Measurements from ENCODE around the gene GPR78.

Gene GPR78

GRCh38 chr4:8568068-8568668, 12.0 kb upstream of the GPR78 start:
- H3K9me3 ChIP-seq (ENCODE audit: control insufficient read depth, low read length): no peaks in the 10 kb centered on the region
- H3K79me2 ChIP-seq: no peaks in the 10 kb centered on the region
- no peak overlapping the region for H3K9ac ChIP-seq
- no peak for TF ChIP-seq CTCF (IDR thresholded peaks at IDR 0.05)
- no peaks in the 10 kb centered on the region for H3K4me1 ChIP-seq
- no peak overlapping the region for H3K27ac ChIP-seq
- H2AFZ ChIP-seq: no peak overlapping the region
- H3K4me3 ChIP-seq (ENCODE audit: low read depth, low read length): no peak overlapping the region
- no peaks in the 10 kb centered on the region for H3K36me3 ChIP-seq (ENCODE audit: control insufficient read depth, insufficient read depth, low read length)
- no peak overlapping the region for H3K4me2 ChIP-seq (ENCODE audit: low read length)
- no peaks in the 10 kb centered on the region for H3K27me3 ChIP-seq (ENCODE audit: control insufficient read depth, insufficient read depth, low read length)

GRCh38 chr4:8570201-8570600, 10.0 kb upstream of the GPR78 start:
- TF ChIP-seq CTCF (IDR thresholded peaks at IDR 0.05): no peak

GRCh38 chr4:8571702-8572685, 8.2 kb upstream of the GPR78 start:
- H3K27me3 ChIP-seq (ENCODE audit: control insufficient read depth, insufficient read depth, low read length): no peaks in the 10 kb centered on the region
- H3K79me2 ChIP-seq: no peaks in the 10 kb centered on the region
- no peak overlapping the region for H3K4me2 ChIP-seq (ENCODE audit: low read length)
- H3K36me3 ChIP-seq (ENCODE audit: control insufficient read depth, insufficient read depth, low read length): no peaks in the 10 kb centered on the region
- no peak overlapping the region for H3K4me3 ChIP-seq (ENCODE audit: low read depth, low read length)
- no peak for TF ChIP-seq CTCF (IDR thresholded peaks at IDR 0.05)
- H3K9me3 ChIP-seq (ENCODE audit: control insufficient read depth, low read length): no peaks in the 10 kb centered on the region
- H3K27ac ChIP-seq: no peak overlapping the region
- H2AFZ ChIP-seq: no peak overlapping the region
- H3K9ac ChIP-seq: no peak overlapping the region
- H3K4me1 ChIP-seq: no peaks in the 10 kb centered on the region

More at GRCh38 chr4:8570201-8570600, 10.0 kb upstream of the GPR78 start:
- Histone ChIP-seq H3K9ac (no peak overlapping the region), H3K4me3 (ENCODE audit: low read depth, low read length) (no peak overlapping the region), H3K9me3 (ENCODE audit: control insufficient read depth, low read length) (no peaks in the 10 kb centered on the region), H3K4me1 (no peaks in the 10 kb centered on the region), H2AFZ (no peak overlapping the region), H3K36me3 (ENCODE audit: control insufficient read depth, insufficient read depth, low read length) (no peaks in the 10 kb centered on the region), H3K4me2 (ENCODE audit: low read length) (no peak overlapping the region), H3K27me3 (ENCODE audit: control insufficient read depth, insufficient read depth, low read length) (no peaks in the 10 kb centered on the region), H3K79me2 (no peaks in the 10 kb centered on the region), H3K27ac (no peak overlapping the region)

- H3K36me3 ChIP-seq (ENCODE audit: control insufficient read depth, insufficient read depth, low read length): no peaks in the 10 kb centered on the region
- no peak overlapping the region for H3K9ac ChIP-seq
- H3K4me3 ChIP-seq (ENCODE audit: low read depth, low read length): no peak overlapping the region
These were observed 6.9 kb upstream of the GPR78 start for GRCh38 chr4:8573266-8573665.

More at GRCh38 chr4:8573266-8573665, 6.9 kb upstream of the GPR78 start:
- no peaks in the 10 kb centered on the region for H3K9me3 ChIP-seq (ENCODE audit: control insufficient read depth, low read length)
- no peak overlapping the region for H2AFZ ChIP-seq
- no peak overlapping the region for H3K4me2 ChIP-seq (ENCODE audit: low read length)
- H3K4me1 ChIP-seq: no peaks in the 10 kb centered on the region
- no peak overlapping the region for H3K27ac ChIP-seq
- H3K27me3 ChIP-seq (ENCODE audit: control insufficient read depth, insufficient read depth, low read length): no peaks in the 10 kb centered on the region
- no peak for TF ChIP-seq CTCF (IDR thresholded peaks at IDR 0.05)
- no peaks in the 10 kb centered on the region for H3K79me2 ChIP-seq
